A673 (cell line): ENCODE measurements around the gene SDR42E1. TPM values are rescaled to one million over a fixed set of nuclear protein-coding genes. Genes with fewer than 3 reads are reported as not detected.

Experiments used
- BruUV-seq: library from RNA; stranded (reverse); fragments of 400-500 nt; replicated peaks from 2 replicates; lab custom pipeline; 2021; lab: Mats Ljungman, UMichigan
- CTCF ChIA-PET: fragments of 300-600 bp; sonication (Branson Sonifier 250); formaldehyde crosslinking; loops from one replicate; lab custom pipeline; 2022; ENCODE audit warnings: antibody characterized with exemption; lab: Charles Lee
- POLR2A ChIA-PET: fragments of 300-600 bp; sonication (Branson Sonifier 250); formaldehyde crosslinking; loops from one replicate; lab custom pipeline; 2022; ENCODE audit warnings: antibody characterized with exemption; ENCODE audit not compliant: low non-redundant PET; lab: Charles Lee
- DNase-seq: peaks from one replicate; pipeline ENCODE4 v3.0.0-alpha.2; 2015; ENCODE audit warnings: low spot score
- H3K27ac ChIP-seq: fragments of 200-600 bp; sonication (generic); 2 replicates; pipeline ENCODE4 v1.5.1; 2016; ENCODE audit warnings: mixed run types, low read depth, mild to moderate bottlenecking, mixed read lengths, antibody characterized with exemption, low read length; ENCODE audit not compliant: poor library complexity, severe bottlenecking
- H3K27me3 ChIP-seq: fragments of 200-600 bp; sonication (generic); replicated peaks from 2 replicates; pipeline ENCODE4 v1.6.1; 2017; ENCODE audit warnings: mixed run types, low read depth, mild to moderate bottlenecking, mixed read lengths, antibody characterized with exemption, low read length; ENCODE audit not compliant: insufficient read depth, poor library complexity
- H3K36me3 ChIP-seq: fragments of 200-600 bp; sonication (generic); 2 replicates; pipeline ENCODE4 v1.6.1; 2016; ENCODE audit warnings: mixed run types, mild to moderate bottlenecking, mixed read lengths, antibody characterized with exemption, low read length; ENCODE audit not compliant: insufficient read depth, poor library complexity, severe bottlenecking
- H3K4me1 ChIP-seq: fragments of 200-600 bp; sonication (generic); 2 replicates; pipeline ENCODE4 v1.6.1; 2017; ENCODE audit warnings: mixed run types, mild to moderate bottlenecking, mixed read lengths, antibody characterized with exemption, low read length; ENCODE audit not compliant: insufficient read depth, poor library complexity, severe bottlenecking
- H3K4me3 ChIP-seq: fragments of 200-600 bp; sonication (generic); 2 replicates; pipeline ENCODE4 v1.5.1; 2016; ENCODE audit warnings: low read depth, mixed run types, mild to moderate bottlenecking, mixed read lengths, low read length; ENCODE audit not compliant: poor library complexity, severe bottlenecking
- H3K9me3 ChIP-seq: fragments of 200-600 bp; sonication (generic); 2 replicates; pipeline ENCODE4 v1.6.1; 2016; ENCODE audit warnings: mixed run types, low read depth, mild to moderate bottlenecking, mixed read lengths, antibody characterized with exemption, low read length; ENCODE audit not compliant: poor library complexity, severe bottlenecking
- CTCF ChIP-seq: fragments of 300-800, 200-600 bp; sonication (generic); conservative IDR thresholded peaks from 2 replicates; pipeline ENCODE4 v1.5.1; 2017; ENCODE audit warnings: low read depth, mild to moderate bottlenecking, antibody characterized with exemption, low read length, moderate library complexity, mixed read lengths
- EZH2 ChIP-seq: fragments of 200-600 bp; sonication (generic); IDR thresholded peaks from 2 replicates; pipeline ENCODE4 v1.6.1; 2017; ENCODE audit warnings: borderline replicate concordance, low read depth, mild to moderate bottlenecking, mixed read lengths, antibody characterized with exemption, low read length; ENCODE audit not compliant: poor library complexity, severe bottlenecking
- intact Hi-C: fragments of 100-400 bp; cut with micrococcal nuclease; formaldehyde crosslinking; loops from one replicate; pipeline ENCODE4 v1.10.0; 2022; ENCODE audit not compliant: unreplicated experiment
- total RNA-seq: library from RNA; stranded (reverse); gene quantifications from 2 replicates; pipeline ENCODE4 v1.2.3, GENCODE V29; 2021

SDR42E1 gene
- total RNA-seq, 1 experiment from 2014 or later: not detected

- DNase-seq: no peak
- intact Hi-C loops: no loop called here
- CTCF ChIA-PET: no interaction called here
- POLR2A ChIA-PET: no interaction called here
- TF ChIP-seq CTCF: no peak
- Histone ChIP-seq H3K4me3 (no peak overlapping the region), H3K9me3 (peaks cover 11% of the 10 kb centered on the region), H3K36me3 (no peaks in the 10 kb centered on the region), H3K27me3 (no peaks in the 10 kb centered on the region), H3K27ac (no peak overlapping the region), H3K4me1 (peaks cover 3% of the 10 kb centered on the region)
- BruUV-seq: no TSS peak
These were observed 6.7 kb downstream of the SDR42E1 start for GRCh38 chr16:82004601-82005000.

- TF ChIP-seq EZH2 (no peak), CTCF (no peak)
- DNase-seq: no peak
- Histone ChIP-seq H3K4me1 (peaks cover 3% of the 10 kb centered on the region), H3K4me3 (no peak overlapping the region), H3K27ac (no peak overlapping the region), H3K9me3 (no peaks in the 10 kb centered on the region), H3K36me3 (no peaks in the 10 kb centered on the region), H3K27me3 (no peaks in the 10 kb centered on the region)
- no TSS peak for BruUV-seq
- CTCF ChIA-PET: no interaction called here
- POLR2A ChIA-PET: no interaction called here
- intact Hi-C loops: no loop called here
These were observed 8.4 kb downstream of the SDR42E1 start for GRCh38 chr16:82002831-82003230.

- H3K4me3 ChIP-seq: no peak overlapping the region
- no peaks in the 10 kb centered on the region for H3K27me3 ChIP-seq
- ChIA-PET POLR2A (no interaction called here), CTCF (interaction anchor here (1.0 kb wide), 2 partner anchors 64 to 232 kb away, joined by 4 to 6 read pairs; no protein-coding TSS in a partner anchor)
- no peaks in the 10 kb centered on the region for H3K4me1 ChIP-seq
- H3K27ac ChIP-seq: no peak overlapping the region
- H3K9me3 ChIP-seq: no peaks in the 10 kb centered on the region
- DNase-seq: peak; percentile 32
- BruUV-seq: no TSS peak
- TF ChIP-seq CTCF (no peak), EZH2 (no peak)
- intact Hi-C loops: no loop called here
- H3K36me3 ChIP-seq: no peaks in the 10 kb centered on the region
These were observed 13.5 kb downstream of the SDR42E1 start for GRCh38 chr16:81997738-81998137.
